Measurements from ENCODE around the gene OSBPL6.

The OSBPL6 gene

DNA sequence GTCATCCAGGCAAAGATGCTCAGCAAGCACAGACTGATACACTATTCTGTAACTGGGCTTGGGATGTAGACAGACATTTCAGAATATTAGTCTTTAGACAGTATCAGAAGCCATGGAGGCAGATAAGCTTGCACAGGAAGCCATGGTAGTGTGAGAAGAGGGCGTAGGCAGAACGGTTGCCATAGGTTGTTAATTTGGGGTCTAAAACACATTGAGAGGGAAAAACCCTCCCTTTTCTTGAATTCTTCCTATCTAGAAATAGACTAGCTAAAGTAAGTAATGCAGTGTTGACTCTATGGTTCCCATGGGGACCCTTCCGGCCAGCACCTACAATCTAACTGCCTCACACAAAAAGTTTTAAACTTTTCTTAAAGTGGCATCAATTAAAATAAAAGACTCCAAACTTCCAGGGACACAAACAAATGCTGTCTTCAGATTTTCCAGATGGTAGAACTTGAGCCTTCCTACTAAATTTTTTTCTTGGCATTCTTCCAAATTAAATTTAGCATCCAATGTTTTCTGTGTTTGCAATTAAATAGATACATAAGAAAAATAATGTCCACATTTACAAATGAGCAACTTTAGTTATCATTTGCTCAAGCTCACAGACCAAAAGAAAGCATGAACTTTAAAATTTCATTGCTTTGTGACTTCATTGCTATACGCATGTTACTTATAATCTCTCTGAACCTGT is 254.8 kb downstream of the OSBPL6 start:
- DNase-seq (ENCODE audit: low read depth) = no peak

DNA sequence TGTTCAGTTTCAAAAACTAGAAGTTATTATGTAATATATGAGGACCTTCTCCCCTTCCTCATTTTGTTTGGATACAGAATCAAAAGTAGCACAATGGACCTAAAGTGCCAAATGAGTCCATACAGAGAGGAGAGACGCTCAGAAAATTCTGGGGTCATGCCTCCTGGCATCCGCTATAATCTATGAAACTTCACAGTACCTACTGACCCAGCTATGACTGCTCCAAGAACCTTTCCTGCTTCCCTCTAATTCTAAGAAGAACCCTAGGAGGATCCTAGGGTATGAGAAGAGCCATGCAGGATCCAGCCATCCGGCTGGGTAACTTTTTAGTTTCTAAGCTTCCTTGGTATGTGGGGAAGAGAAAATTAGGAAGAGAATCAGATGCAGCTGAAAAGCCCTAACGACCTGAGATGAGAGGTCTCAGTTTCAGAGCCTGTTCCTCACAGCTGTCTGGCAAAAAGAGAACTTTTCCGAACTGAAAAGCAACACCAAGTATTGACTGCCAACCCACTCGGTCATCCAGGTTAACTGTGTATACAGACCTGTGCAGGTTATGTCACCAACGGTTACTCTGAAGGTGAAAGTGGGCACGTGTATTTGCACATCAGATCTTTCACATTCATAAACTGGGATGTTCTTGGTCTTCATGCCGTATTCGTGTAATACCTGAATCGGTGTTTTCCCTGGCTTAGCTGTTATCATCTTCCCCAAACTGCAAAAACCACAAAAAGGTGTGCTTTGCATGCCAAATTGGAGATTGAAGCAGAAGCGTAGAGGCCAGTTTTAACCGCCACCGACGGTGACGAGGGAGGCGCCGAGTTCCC is 255.6 kb downstream of the OSBPL6 start:
- peak; percentile 6 for DNase-seq (ENCODE audit: low read depth)

DNA sequence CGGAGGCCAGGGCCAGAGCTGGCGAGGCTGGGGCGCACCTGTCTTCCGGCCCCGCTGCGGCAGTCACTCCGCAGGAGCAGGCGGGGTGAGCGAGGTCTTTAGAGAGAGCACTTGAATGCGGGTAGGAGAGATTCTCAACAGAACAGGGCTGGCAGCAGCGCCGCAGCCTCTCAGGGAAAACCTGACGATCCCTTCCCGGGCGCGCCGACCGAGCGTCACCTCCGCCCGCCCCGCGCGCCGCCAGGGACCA is 256.1 kb downstream of the OSBPL6 start:
- DNase-seq (ENCODE audit: low read depth) = no peak

DNA sequence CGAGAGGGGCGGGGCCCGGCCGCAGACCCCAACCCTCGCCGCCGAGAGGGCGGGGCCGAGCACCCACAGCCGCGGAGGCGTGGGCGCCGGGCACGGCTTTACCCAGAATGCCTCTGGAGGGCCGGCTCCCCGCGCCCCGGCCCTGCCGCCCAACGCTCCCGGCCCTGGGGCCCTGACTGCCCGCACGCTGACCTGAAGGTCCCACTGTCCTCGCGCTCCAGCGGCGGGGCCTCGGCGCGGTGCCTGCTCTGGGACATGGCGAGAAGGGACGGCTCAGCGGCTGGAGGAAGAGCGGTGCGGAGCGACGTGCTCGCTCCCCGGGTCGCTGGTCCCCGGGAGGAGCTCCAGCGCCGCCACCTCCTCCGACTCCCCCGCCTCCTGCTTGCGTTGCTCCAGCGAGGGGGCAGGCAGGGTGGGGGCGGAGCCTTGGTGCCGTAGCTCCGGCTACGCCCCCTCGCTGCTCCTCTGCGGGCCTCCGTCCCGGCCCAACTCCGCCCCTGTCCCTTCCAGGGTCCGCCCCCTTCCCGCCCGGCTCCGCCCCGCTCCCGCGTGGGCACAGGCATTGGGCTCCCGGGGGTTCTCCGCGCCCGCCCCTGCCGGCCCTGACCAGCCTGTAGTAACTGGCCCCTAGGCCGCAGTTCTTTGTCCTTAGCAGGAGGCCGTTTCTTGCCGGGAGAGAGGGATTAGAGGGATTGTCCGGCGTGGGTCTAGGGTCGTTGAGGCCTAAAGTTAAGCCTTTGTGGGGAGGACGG is 256.6 kb downstream of the OSBPL6 start, which contains the start of the genes PJVK and PRKRA:
PJVK (plus strand) TSS at position 605 of the 752 bp plus-strand sequence. CDS start 2,032 bp downstream, outside the sequence.
PRKRA (minus strand) TSS at position 402 of the 752 bp plus-strand sequence; CDS start at position 257, 145 bp downstream.
- DNase-seq (ENCODE audit: low read depth) = peak; percentile 98

DNA sequence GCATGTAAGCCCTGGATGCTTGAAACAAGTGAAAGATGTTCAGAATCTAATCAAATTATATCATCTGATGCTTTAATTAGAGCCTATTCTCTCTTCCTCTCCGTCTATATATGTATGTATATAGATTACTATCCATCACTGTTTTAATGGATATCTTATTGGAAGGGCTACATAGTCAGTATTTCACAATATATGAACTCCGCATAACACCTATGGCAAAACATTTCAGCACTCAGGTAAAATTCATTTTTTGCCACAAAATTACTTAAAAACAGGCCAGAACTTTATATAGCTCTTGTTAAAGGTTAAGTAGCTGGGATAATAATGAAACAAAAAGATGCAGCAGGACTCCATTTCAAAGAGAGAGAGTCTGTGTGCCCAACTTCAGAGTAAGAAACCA is 258.0 kb downstream of the OSBPL6 start:
- DNase-seq (ENCODE audit: low read depth) = no peak

Measured in fibroblast of gingiva (primary cell).